NOMO-1 treated with dmso at 0.1 percent for 144 hours (cell line): ENCODE measurements around the gene ATP11A.

Source experiments
- DNase-seq: peaks from one replicate; lab custom pipeline; 2025; ENCODE audit not compliant: unreplicated experiment; lab: John Stamatoyannopoulos, UW

The ATP11A gene

GRCh38 chr13:112690283-112690929 is 568 bp downstream of the ATP11A start:
- no peak for DNase-seq

GRCh38 chr13:112692104-112692503 is 2.3 kb downstream of the ATP11A start:
- no peak for DNase-seq

- DNase-seq, result no peak
Measured at GRCh38 chr13:112692586-112692985, 2.7 kb downstream of the ATP11A start.

GRCh38 chr13:112693831-112694497 is 4.1 kb downstream of the ATP11A start:
- peak; percentile 37 for DNase-seq

GRCh38 chr13:112695121-112695520 is 5.3 kb downstream of the ATP11A start:
- no peak for DNase-seq

GRCh38 chr13:112696001-112696868 is 6.4 kb downstream of the ATP11A start:
- DNase-seq, result no peak

GRCh38 chr13:112696869-112697465 is 7.1 kb downstream of the ATP11A start:
- no peak for DNase-seq

GRCh38 chr13:112697756-112698655 is 8.2 kb downstream of the ATP11A start:
- DNase-seq, result no peak

- no peak for DNase-seq
Measured at GRCh38 chr13:112699322-112699918, 9.6 kb downstream of the ATP11A start.

GRCh38 chr13:112700291-112701060 is 10.6 kb downstream of the ATP11A start:
- no peak for DNase-seq

- no peak for DNase-seq
Measured at GRCh38 chr13:112702341-112702985, 12.6 kb downstream of the ATP11A start.

- peak; percentile 30 for DNase-seq
Measured at GRCh38 chr13:112702986-112703379, 13.1 kb downstream of the ATP11A start.

- DNase-seq, result no peak
Measured at GRCh38 chr13:112703449-112704284, 13.8 kb downstream of the ATP11A start.

- no peak for DNase-seq
Measured at GRCh38 chr13:112704308-112705145, 14.7 kb downstream of the ATP11A start.

- DNase-seq, result no peak
Measured at GRCh38 chr13:112705286-112705685, 15.4 kb downstream of the ATP11A start.

GRCh38 chr13:112706171-112706570 is 16.3 kb downstream of the ATP11A start:
- no peak for DNase-seq
